PC-9 (cell line): ENCODE results near the gene MTCL1. TPM values are rescaled to one million over a fixed set of nuclear protein-coding genes. Genes with fewer than 3 reads are reported as not detected.

Source experiments
- BruUV-seq: library from RNA; stranded (reverse); fragments of 400-500 nt; replicated peaks from 2 replicates; lab custom pipeline; 2021; lab: Mats Ljungman, UMichigan
- CTCF ChIA-PET: fragments of 300-600 bp; sonication (Branson Sonifier 250); formaldehyde crosslinking; loops from one replicate; lab custom pipeline; 2022; ENCODE audit warnings: antibody characterized with exemption; lab: Charles Lee
- POLR2A ChIA-PET: fragments of 300-600 bp; sonication (Branson Sonifier 250); formaldehyde crosslinking; loops from one replicate; lab custom pipeline; 2022; ENCODE audit warnings: antibody characterized with exemption; ENCODE audit not compliant: unreplicated experiment; lab: Charles Lee
- DNase-seq, 2 experiments: peaks; one replicate each; pipeline versions ENCODE4 v3.0.0 to v3.0.0-alpha.2; 2015 to 2022; ENCODE audit warnings: mixed read lengths in 1 of 2
- H2AFZ ChIP-seq: fragments of 200-600 bp; sonication (generic); 2 replicates; pipeline ENCODE4 v1.8.1; 2017; ENCODE audit warnings: antibody characterized with exemption
- H3F3A ChIP-seq: fragments of 200-600 bp; sonication (generic); 2 replicates; pipeline ENCODE4 v1.8.1; 2017; ENCODE audit warnings: antibody characterized with exemption, mild to moderate bottlenecking, low read depth; ENCODE audit not compliant: insufficient read depth
- H3K27ac ChIP-seq: fragments of 200-600 bp; sonication (generic); 2 replicates; pipeline ENCODE4 v1.6.1; 2016; ENCODE audit warnings: mixed run types
- H3K27me3 ChIP-seq: fragments of 200-600 bp; sonication (generic); 2 replicates; pipeline ENCODE4 v1.6.1; 2016; ENCODE audit warnings: low read depth, mixed run types; ENCODE audit not compliant: insufficient read depth
- H3K36me3 ChIP-seq: fragments of 200-600 bp; sonication (generic); 2 replicates; pipeline ENCODE4 v1.6.1; 2016; ENCODE audit warnings: low read depth, mixed run types
- H3K4me1 ChIP-seq: fragments of 200-600 bp; sonication (generic); replicated peaks from 2 replicates; pipeline ENCODE4 v1.6.1; 2016; ENCODE audit warnings: mixed run types; ENCODE audit not compliant: insufficient read depth
- H3K4me2 ChIP-seq: fragments of 200-600 bp; sonication (generic); 2 replicates; pipeline ENCODE4 v1.6.1; 2017; ENCODE audit warnings: mixed run types
- H3K4me3 ChIP-seq: fragments of 200-600 bp; sonication (generic); 2 replicates; pipeline ENCODE4 v1.6.1; 2016; ENCODE audit warnings: mixed run types
- H3K79me2 ChIP-seq: fragments of 200-600 bp; sonication (generic); 2 replicates; pipeline ENCODE4 v1.6.1; 2017; ENCODE audit warnings: low read depth, mixed run types
- H3K9me2 ChIP-seq: fragments of 200-600 bp; sonication (generic); 2 replicates; pipeline ENCODE4 v1.8.1; 2017; ENCODE audit warnings: mild to moderate bottlenecking; ENCODE audit not compliant: insufficient read depth
- H3K9me3 ChIP-seq: fragments of 200-600 bp; sonication (generic); 2 replicates; pipeline ENCODE4 v1.8.1; 2016; ENCODE audit warnings: low read depth; ENCODE audit not compliant: insufficient read depth
- H4K20me1 ChIP-seq: fragments of 200-600 bp; sonication (generic); 2 replicates; pipeline ENCODE4 v1.8.1; 2017; ENCODE audit not compliant: insufficient read depth
- EZH2 ChIP-seq: fragments of 200-600 bp; sonication (generic); IDR thresholded peaks from 2 replicates; pipeline ENCODE4 v1.8.0; 2017; ENCODE audit warnings: antibody characterized with exemption, low read depth
- intact Hi-C: fragments of 100-400 bp; cut with micrococcal nuclease; formaldehyde crosslinking; loops from one replicate; pipeline ENCODE4 v1.10.0; 2022; ENCODE audit not compliant: unreplicated experiment
- total RNA-seq: library from RNA; stranded (reverse); gene quantifications from 2 replicates; pipeline ENCODE4 v1.2.3, GENCODE V29; 2021
- TF ChIP-seq, protein P1 (sequence below): fragments of 200-600 bp; sonication (generic); conservative IDR thresholded peaks from 2 replicates; pipeline ENCODE4 v1.6.1; 2017; ENCODE audit warnings: mixed run types, antibody characterized with exemption, mild to moderate bottlenecking, moderate library complexity

Gene MTCL1
- total RNA-seq, 1 experiment from 2014 or later = 29.6 TPM

DNA sequence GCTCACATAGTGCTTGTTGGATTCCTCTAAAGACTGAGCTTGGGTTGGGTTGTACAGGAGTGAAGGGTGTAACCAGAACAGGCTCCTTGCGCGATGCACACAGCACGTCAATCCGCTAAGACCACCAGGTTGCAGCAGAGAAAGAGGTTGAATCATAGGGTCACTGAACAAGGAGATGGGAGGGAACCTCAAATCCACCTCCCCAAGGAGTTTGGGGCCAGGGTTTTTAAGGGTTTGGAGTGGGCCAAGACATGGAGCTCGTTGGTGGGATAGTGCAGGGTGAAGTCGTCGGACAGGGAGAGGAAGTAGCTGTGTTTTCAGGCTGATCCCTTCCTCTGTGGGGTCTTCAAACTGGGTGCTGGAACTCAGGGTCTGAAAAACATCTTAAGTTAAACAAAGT, 20.8 kb upstream of the MTCL1 start:
- Histone ChIP-seq H3F3A (no peaks in the 10 kb centered on the region), H2AFZ (no peak overlapping the region), H3K9me3 (no peaks in the 10 kb centered on the region), H3K36me3 (no peaks in the 10 kb centered on the region), H3K27me3 (no peaks in the 10 kb centered on the region), H3K4me2 (no peak overlapping the region), H3K79me2 (no peaks in the 10 kb centered on the region), H3K4me1 (no peaks in the 10 kb centered on the region), H3K9me2 (no peaks in the 10 kb centered on the region), H4K20me1 (no peaks in the 10 kb centered on the region), H3K27ac (no peak overlapping the region), H3K4me3 (no peak overlapping the region)
- TF ChIP-seq EZH2 = no peak
- TF ChIP-seq, protein P1, sequence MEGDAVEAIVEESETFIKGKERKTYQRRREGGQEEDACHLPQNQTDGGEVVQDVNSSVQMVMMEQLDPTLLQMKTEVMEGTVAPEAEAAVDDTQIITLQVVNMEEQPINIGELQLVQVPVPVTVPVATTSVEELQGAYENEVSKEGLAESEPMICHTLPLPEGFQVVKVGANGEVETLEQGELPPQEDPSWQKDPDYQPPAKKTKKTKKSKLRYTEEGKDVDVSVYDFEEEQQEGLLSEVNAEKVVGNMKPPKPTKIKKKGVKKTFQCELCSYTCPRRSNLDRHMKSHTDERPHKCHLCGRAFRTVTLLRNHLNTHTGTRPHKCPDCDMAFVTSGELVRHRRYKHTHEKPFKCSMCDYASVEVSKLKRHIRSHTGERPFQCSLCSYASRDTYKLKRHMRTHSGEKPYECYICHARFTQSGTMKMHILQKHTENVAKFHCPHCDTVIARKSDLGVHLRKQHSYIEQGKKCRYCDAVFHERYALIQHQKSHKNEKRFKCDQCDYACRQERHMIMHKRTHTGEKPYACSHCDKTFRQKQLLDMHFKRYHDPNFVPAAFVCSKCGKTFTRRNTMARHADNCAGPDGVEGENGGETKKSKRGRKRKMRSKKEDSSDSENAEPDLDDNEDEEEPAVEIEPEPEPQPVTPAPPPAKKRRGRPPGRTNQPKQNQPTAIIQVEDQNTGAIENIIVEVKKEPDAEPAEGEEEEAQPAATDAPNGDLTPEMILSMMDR = no peak
- ChIA-PET CTCF (interaction anchor here (0.6 kb wide), 1 partner anchor 26 kb away, joined by 3 read pairs; no protein-coding TSS in a partner anchor), POLR2A (no interaction called here)
- intact Hi-C loops = no loop called here
- no TSS peak for BruUV-seq
- DNase-seq = no peak

DNA sequence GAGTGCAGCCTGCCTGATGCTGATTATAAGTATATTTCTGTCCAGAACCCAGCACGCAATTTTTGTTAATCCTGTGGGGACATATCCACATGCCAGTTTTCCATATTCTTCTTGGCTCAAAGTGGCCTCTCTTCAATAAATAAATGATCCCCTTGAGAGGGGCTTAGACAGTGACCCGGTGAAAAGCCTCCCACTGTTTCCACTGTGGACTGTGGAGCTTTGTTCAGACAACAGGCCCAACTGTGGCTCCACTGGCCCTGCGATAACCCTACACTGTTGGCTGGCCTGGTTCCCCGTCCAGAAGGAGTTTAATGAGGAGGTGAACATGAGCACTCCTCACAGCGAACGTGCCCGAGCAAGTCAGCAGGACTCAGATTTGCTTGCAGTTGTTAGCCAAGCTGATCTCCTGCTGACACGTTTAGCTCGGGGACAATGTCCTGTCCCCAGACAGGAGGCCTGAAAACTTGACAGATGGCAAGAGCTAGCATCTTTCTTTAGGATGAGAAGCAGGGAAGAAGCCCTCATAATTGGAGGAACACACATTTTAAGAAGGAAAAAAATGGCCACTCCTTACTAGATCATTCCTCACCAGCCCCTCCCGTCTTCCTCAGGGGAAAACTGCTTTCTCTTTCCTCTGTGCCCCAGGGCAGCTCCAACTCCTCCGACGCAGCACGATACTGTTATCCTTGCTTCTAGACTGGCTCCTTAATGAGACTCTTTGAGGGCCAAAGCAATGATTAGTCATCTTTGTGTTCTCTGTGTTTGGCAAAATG, 20.0 kb upstream of the MTCL1 start:
- H3K79me2 ChIP-seq = no peaks in the 10 kb centered on the region
- no peak for DNase-seq
- H3K27ac ChIP-seq = no peak overlapping the region
- H3K27me3 ChIP-seq = no peaks in the 10 kb centered on the region
- ChIA-PET POLR2A (interaction anchor here (0.6 kb wide), 1 partner anchor 20 kb away, joined by 6 read pairs; the partner anchor contains the start of gene MTCL1), CTCF (interaction anchor here (0.6 kb wide), 1 partner anchor 27 kb away, joined by 3 read pairs; no protein-coding TSS in a partner anchor)
- no peak for TF ChIP-seq EZH2
- TF ChIP-seq, protein P1 = no peak
- H3K9me2 ChIP-seq = no peaks in the 10 kb centered on the region
- H3K9me3 ChIP-seq = no peaks in the 10 kb centered on the region
- H3K4me3 ChIP-seq = no peak overlapping the region
- no peaks in the 10 kb centered on the region for H4K20me1 ChIP-seq
- no peaks in the 10 kb centered on the region for H3K4me1 ChIP-seq
- no peak overlapping the region for H3K4me2 ChIP-seq
- no peaks in the 10 kb centered on the region for H3K36me3 ChIP-seq
- intact Hi-C loops = no loop called here
- BruUV-seq = no TSS peak
- H2AFZ ChIP-seq = no peak overlapping the region; the same call in 1 of the 2 replicates
- H3F3A ChIP-seq = no peaks in the 10 kb centered on the region

GRCh38 chr18:8685914-8686216, 19.5 kb upstream of the MTCL1 start:
- Histone ChIP-seq H3K79me2 (no peaks in the 10 kb centered on the region), H3K36me3 (no peaks in the 10 kb centered on the region), H3K27ac (no peak overlapping the region), H3K9me3 (no peaks in the 10 kb centered on the region), H3K4me2 (no peak overlapping the region), H2AFZ (no peak overlapping the region), H3K27me3 (no peaks in the 10 kb centered on the region), H3K4me3 (no peak overlapping the region), H4K20me1 (no peaks in the 10 kb centered on the region), H3F3A (no peaks in the 10 kb centered on the region), H3K4me1 (no peaks in the 10 kb centered on the region), H3K9me2 (no peaks in the 10 kb centered on the region)
- POLR2A ChIA-PET = interaction anchor here (0.6 kb wide), 1 partner anchor 19 kb away, joined by 6 read pairs; the partner anchor contains the start of gene MTCL1
- intact Hi-C loops = no loop called here
- DNase-seq = no peak
- no peak for TF ChIP-seq EZH2
- TF ChIP-seq, protein P1 = no peak
- BruUV-seq = no TSS peak
- CTCF ChIA-PET = no interaction called here
